ENCODE measurements around the gene PIP5K1C. TPM values are rescaled to one million over a fixed set of nuclear protein-coding genes. Genes with fewer than 3 reads are reported as not detected.

The PIP5K1C gene
- total RNA-seq, 2 donors from 2014 or later, result 16.6 to 30.7 TPM

DNA sequence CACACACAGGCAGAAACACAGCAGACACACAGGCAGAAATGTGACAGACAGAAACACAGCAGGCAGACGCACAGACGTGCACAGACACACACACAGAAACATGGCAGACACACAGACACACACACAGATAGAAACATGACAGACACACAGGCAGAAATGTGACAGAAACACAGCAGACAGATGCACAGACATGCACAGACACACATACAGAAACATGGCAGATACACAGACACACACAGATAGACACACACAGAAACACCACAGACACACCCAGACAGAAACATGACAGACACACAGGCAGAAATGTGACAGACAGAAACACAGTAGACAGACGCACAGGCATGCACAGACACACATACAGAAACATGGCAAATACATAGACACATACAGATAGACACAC, 94.9 kb downstream of the PIP5K1C start:
- H3K9me3 ChIP-seq, result no peaks in the 10 kb centered on the region
- H3K4me3 ChIP-seq, result no peak overlapping the region
- no peaks in the 10 kb centered on the region for H3K36me3 ChIP-seq (replicated peaks in 1 of 2; ENCODE audit: insufficient read depth in 1 of 2, low read depth in 2 of 2)
- TF ChIP-seq, protein P1, sequence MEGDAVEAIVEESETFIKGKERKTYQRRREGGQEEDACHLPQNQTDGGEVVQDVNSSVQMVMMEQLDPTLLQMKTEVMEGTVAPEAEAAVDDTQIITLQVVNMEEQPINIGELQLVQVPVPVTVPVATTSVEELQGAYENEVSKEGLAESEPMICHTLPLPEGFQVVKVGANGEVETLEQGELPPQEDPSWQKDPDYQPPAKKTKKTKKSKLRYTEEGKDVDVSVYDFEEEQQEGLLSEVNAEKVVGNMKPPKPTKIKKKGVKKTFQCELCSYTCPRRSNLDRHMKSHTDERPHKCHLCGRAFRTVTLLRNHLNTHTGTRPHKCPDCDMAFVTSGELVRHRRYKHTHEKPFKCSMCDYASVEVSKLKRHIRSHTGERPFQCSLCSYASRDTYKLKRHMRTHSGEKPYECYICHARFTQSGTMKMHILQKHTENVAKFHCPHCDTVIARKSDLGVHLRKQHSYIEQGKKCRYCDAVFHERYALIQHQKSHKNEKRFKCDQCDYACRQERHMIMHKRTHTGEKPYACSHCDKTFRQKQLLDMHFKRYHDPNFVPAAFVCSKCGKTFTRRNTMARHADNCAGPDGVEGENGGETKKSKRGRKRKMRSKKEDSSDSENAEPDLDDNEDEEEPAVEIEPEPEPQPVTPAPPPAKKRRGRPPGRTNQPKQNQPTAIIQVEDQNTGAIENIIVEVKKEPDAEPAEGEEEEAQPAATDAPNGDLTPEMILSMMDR (IDR thresholded peaks at IDR 0.05), result no peak
- TF ChIP-seq POLR2A (IDR thresholded peaks at IDR 0.05), result no peak
- intact Hi-C loops (cut with DNase I), result no loop called here
- ATAC-seq (no peak), DNase-seq (no peak)
- no peak overlapping the region for H3K27ac ChIP-seq
- WGBS, 2 donors, result 70 to 78% methylated on average over 3 of the region's 3 CpGs
- H3K4me1 ChIP-seq, result peaks cover 26% of the 10 kb centered on the region
- peaks cover 0 to 3% of the 10 kb centered on the region in 2 donors for H3K27me3 ChIP-seq

DNA sequence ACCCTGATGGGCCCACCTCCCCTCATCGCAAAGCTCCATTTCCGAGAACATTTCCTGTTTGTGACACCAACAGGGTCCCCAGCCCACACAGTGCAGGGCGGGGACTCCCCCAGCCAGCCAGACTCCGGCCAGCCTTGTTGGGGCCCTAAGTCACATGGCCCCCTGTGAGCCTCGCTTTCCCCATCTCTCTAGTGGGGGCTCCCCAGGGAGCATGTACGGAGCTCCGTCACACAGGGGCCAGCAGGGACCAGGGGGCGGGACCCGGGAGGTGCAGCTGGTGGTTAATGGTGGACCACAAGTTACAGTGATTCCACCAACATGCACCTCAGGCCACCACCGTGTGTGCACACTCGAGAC, 95.3 kb downstream of the PIP5K1C start:
- TF ChIP-seq, protein P1 (IDR thresholded peaks at IDR 0.05), result no peak
- TF ChIP-seq POLR2A (IDR thresholded peaks at IDR 0.05), result no peak
- no peak overlapping the region for H3K27ac ChIP-seq
- no peak for ATAC-seq
- peaks cover 0 to 3% of the 10 kb centered on the region in 2 donors for H3K27me3 ChIP-seq
- H3K36me3 ChIP-seq (replicated peaks in 1 of 2; ENCODE audit: insufficient read depth in 1 of 2, low read depth in 2 of 2), result no peaks in the 10 kb centered on the region
- no peaks in the 10 kb centered on the region for H3K9me3 ChIP-seq
- no peak for DNase-seq
- WGBS, 2 donors, result 59 to 62% methylated on average over 5 to 11 of the region's 11 CpGs
- intact Hi-C loops (cut with DNase I), result no loop called here
- peaks cover 26% of the 10 kb centered on the region for H3K4me1 ChIP-seq
- H3K4me3 ChIP-seq, result no peak overlapping the region

DNA sequence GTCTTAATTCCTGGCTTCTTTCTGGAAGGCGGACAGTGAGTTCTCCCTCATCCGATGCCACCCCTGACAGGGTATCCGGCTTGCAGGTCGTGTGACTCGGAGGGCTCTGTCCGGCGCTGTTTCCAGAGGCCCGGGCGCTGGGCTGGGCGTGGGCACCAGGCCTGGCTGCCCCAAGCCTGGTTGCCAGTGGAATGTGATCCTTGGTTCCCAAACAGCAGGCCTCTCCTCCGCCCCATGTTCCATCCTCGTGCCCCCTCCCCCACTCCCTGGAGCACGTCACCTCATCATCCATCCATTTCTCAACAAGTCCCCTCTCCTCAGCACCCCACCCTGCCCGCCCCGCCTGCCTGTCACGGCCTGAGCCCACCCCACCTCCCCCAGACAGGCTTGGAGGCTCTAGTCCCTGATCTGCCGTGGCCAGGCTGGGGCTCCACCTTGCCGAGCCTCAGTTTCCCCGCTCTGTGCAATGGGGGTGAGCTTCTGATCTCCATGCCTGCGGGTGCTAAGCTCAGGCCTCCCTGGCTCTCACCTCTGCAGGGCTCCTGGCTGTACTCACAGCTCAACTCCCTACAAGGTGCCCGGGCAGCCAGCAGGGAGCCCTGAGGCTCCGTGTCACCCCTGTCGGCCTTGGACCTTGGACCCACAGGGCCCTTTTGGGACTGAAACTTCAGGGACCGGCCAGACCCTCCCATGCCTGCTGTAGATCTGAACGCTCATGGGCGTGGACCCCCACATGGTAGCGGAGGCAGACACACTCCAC, 95.9 kb downstream of the PIP5K1C start:
- peaks cover 0 to 3% of the 10 kb centered on the region in 2 donors for H3K27me3 ChIP-seq
- ATAC-seq, result no peak
- intact Hi-C loops (cut with DNase I), result no loop called here
- no peak for DNase-seq
- H3K9me3 ChIP-seq, result no peaks in the 10 kb centered on the region
- 14 to 68% methylated on average over 2 to 27 of the region's 27 CpGs for WGBS, 2 donors
- no peak overlapping the region for H3K27ac ChIP-seq
- H3K36me3 ChIP-seq (replicated peaks in 1 of 2; ENCODE audit: insufficient read depth in 1 of 2, low read depth in 2 of 2), result no peaks in the 10 kb centered on the region
- H3K4me3 ChIP-seq, result no peak overlapping the region
- TF ChIP-seq, protein P1 (IDR thresholded peaks at IDR 0.05), result no peak
- TF ChIP-seq POLR2A (IDR thresholded peaks at IDR 0.05), result no peak
- H3K4me1 ChIP-seq, result peaks cover 26% of the 10 kb centered on the region

DNA sequence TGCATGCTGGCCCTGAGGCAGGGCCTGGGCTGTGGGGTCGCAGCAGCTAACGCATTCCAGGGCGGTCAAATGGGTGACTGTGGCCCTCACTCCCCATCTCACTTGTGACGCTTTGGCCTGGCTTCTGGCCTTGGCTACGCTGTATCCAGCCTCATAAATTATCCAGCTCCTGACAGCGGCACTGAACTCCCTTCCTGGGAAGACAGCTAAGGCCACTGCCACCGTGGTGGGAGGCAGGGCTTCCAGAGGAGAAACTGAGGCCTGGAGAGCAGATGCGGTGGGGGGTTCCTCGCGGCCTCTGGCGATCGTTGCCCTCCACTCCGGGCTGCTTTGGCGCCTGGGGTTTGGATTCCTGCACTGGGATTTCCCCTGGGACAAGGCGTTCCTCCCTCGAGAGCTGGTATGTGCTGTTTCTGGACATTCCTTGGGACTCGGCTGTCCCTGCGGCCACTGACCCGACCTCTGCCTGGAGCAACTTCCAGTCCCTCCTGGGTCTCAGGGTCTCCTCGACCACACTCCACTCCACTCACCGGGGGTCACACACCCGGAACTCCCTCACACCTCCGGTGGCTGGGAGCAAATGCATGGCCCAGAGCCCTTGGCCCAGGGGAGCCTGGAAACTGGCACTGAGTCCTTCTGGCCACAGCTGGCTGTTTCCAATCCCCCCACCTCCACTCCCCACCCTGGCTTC, 97.0 kb downstream of the PIP5K1C start:
- no peak overlapping the region for H3K4me3 ChIP-seq
- no peaks in the 10 kb centered on the region for H3K9me3 ChIP-seq
- peak overlapping the region in 2 of 4 donors; percentile 36 to 65 for H3K27ac ChIP-seq
- intact Hi-C loops (cut with DNase I), result no loop called here
- peaks cover 26% of the 10 kb centered on the region for H3K4me1 ChIP-seq
- WGBS, 2 donors, result 44 to 46% methylated on average over 3 to 23 of the region's 23 CpGs
- H3K36me3 ChIP-seq (replicated peaks in 1 of 2; ENCODE audit: insufficient read depth in 1 of 2, low read depth in 2 of 2), result no peaks in the 10 kb centered on the region
- TF ChIP-seq, protein P1 (IDR thresholded peaks at IDR 0.05), result no peak
- no peak for TF ChIP-seq POLR2A (IDR thresholded peaks at IDR 0.05)
- peaks cover 0 to 3% of the 10 kb centered on the region in 2 donors for H3K27me3 ChIP-seq
- ATAC-seq, result peak; percentile 61
- DNase-seq, result peak in 2 of 4 donors; percentile 33 to 46

Measured in body of pancreas (tissue), 4 donors.